Activated CD4-positive, alpha-beta T cell treated with anti-CD3 and anti-CD28 coated beads for 24 hours (primary cell): ENCODE results near the gene ARPC5.

Experiments
- DNase-seq, 2 donors: peaks; one replicate each; pipeline ENCODE4 v3.0.0-alpha.2; 2020; ENCODE audit warnings: low read depth in 2 of 2

Gene ARPC5

DNA sequence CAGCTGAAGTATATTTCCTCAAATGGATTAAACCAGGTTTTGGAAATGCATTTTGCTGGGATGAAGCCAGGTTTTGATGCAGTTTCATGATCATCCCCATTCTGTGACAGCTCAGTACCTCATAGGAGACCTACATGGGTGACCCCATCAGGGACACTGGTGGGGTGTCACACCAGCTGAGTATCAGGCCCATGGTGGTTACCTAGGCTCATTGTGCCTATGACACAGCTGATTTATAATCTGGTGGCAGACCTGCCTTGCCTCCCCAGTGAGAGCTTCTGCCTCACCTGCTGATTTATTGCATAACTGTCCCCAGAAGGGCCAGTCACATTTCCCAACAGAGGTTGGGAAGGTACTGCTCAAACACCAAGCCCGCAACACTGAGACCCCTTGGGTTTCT, 49.1 kb downstream of the ARPC5 start:
- no peak for DNase-seq

DNA sequence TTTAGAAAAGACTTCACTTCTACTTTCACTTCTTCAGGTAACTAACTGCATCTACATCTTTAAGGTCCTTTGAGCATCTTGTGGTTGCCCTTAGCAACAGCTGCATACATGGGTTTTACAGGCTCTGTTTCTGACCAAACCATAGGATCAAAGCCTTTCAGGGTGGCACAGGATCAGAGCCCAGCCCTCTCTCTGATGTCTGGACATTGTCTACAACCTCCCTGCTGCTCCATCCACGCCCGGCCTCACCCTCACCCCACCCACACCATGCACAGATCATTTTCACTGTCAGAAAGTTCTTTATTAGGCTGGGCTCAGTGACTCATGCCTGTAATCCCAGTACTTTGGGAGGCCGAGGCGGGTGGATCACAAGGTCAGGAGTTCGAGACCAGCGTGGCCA, 50.5 kb downstream of the ARPC5 start:
- DNase-seq: no peak

DNA sequence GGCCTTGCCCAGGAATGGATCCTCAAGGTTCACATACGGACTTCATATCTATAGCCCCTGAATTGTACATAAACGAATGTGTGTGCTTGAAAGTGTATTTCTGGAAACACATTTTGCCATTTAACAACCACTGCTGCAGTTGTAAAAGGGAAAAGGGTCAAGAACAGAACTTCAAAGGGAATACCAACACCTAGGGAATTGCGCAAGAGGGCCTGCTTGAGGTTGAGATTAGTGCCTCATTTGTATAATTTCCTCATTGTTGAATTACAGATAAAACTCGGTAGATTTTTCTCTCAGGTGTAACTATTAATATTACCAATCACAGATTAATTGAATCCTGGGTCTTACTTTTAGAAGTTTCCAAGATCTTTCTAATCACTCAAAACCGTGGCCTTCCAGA, 51.4 kb downstream of the ARPC5 start:
- DNase-seq: no peak

DNA sequence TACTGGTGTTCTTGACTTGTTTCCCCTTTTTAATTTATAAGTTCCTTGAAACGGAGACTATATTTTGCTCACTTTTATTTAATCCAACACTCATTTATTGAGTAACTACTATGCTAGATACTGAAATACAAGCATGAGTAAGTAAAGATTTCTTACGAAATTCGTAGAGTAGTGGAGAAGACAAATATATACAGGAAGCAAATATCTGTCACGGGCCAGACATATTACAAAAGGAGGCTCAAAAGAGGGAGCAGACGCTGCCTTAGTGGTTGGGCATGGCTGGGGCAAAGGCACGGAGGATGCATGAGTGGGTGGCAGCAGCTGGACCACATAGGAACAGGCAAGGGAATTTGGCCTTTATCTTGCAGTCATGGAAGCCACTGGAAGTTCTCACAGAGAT, 52.1 kb downstream of the ARPC5 start:
- no peak for DNase-seq

DNA sequence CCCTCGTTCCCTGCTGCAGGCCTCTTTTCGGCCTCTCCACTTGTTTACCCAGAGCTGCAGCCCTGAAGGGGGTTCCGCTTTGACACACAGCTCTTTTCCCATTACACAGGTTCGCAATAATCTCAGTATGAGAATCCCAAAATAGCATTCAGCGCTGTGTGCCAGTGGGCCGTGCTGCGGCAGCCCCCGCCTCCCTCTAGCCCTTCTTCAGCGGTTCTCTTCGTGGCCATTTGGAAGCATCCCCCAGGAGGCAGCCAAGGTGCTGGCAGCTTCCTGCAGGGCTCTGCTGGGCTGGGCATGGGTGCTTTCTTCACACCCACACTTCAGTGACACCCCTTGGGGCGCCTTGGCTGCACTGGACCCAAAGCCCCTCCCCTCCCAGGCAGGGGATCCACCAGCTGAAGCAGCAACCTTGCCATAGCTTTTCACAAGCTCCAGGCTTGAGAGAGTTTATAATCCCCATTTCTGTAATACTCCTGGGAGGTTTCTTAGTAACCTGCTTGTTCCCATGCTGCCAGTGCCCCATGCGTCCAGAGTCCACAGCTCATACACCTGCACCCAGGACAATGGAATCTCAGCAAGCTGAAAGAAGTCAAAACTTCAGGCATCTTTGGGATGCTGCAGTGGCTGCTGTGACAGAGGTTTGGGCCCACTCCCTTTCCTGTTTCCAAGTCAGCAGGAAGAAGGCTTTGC, 53.4 kb downstream of the ARPC5 start:
- no peak for DNase-seq

DNA sequence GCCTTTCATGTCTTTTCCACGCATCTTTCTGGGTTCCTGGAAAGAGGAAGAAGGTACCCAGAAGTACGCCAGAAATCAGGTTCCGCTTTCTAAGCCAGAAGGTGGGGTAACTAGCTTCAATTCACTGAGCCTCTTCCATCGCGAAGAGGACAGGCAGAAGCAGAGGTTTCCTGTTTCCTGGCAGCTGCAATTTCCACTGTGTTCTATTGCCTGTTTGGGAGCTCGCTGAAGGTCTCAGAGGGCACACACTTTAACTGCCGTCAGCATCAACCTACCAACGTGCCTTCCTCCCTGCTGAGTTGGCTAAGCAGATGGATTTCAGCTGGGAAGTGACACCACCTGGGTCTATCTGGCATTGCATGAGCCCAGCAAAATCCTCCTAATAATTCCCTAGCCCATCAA, 55.3 kb downstream of the ARPC5 start:
- no peak for DNase-seq

DNA sequence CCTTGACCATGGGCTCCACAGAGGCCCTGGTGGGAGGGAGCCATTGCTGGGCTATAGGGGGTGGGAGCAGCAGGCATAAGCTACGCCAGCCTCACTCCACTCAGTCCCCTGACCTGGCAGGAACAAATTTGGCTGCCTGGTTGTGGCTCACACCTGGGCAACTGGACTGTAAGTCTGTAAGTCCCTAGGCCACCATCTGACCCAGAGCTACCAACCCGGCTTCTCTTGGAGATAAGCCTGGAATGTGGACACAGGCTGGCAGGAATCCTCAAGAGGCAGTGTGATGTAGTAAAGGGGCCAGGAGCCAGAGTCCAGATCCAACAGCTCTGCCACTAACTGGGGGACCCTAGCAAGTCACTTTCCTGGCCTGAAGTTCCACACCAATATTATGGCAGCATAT, 56.7 kb downstream of the ARPC5 start:
- DNase-seq: no peak

DNA sequence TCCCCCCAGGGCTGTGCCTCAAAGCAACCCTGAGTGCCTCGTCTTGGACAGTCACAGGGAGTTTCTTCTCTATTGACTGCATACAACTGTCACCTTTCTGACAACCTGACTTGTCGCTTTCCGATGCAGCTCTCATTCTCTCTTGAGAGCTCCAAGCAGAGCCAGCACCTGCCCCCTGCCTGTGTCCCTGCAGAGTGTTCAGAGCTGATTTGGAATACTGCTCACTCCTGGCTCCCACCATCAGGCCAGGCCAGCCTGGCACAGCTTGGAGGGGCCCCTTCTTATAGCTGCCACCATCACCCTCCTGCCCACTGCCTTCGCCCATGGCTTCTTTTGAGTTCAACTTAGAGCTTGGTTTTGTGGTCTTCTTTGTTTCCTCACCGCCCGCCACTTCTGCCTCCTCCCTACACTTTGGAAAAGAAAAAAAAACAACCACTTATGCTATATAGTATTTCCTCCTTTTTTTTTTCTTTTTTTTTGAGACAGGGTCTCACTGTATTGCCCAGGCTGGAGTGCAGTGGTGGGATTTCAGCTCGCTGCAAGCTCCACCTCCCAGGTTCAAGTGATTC, 57.6 kb downstream of the ARPC5 start:
- DNase-seq: no peak

DNA sequence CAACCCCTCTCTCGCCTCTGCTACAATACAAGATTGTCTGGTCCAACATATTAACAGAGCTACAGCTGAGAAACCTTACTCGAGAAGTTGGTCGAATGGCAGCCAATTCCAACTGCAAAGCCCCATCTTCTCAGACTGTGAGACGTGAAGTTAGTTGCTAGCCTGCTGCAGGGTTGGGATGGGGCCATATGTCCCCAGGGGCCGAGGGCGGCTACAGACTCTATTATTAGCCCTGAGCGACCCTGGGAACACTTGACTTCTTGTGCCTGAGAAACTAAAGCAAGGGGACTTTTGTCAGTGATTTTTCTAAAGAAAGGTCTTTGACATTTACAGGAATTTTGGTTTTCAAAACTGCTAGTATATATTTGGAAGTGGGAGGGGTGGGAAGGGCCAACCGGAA, 59.0 kb downstream of the ARPC5 start:
- no peak for DNase-seq

DNA sequence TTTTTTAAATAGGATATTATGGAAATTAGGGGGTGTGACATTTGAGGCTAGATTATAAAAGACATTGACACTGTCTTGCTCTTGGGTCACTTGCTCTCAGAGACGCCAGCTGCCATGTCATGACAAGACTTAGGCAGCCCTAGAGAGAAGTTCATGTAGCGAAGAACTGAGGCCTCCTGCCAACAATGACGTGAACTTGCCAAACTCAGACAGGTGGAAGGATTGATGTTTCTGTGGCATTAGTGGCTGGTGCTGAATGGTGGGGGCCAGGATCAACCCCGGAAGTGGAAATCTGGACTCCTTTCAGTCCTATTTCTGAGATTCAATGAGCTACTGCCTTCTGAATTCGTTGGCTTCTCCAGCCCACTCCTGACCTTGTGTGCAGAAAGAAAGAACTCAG, 60.0 kb downstream of the ARPC5 start:
- no peak for DNase-seq

DNA sequence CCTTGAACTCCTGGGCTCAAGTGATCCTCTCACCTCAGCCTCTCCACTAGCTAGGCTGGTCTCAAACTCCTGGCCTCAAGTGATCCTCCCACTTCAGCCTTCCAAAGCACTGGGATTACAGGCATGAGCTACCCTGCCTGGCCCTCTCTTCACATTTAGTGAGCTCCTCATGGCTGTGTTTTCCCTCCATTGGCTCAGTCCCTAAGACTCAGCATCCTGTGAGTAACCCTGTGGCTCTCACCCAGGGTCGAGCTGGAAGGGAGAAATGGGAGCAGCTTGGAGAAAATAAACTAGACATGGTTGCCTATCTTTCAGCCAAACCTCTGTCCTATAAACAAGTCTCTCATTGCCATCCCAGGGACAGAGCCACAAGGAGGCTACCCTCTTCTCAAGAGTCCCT, 62.9 kb downstream of the ARPC5 start:
- no peak for DNase-seq

DNA sequence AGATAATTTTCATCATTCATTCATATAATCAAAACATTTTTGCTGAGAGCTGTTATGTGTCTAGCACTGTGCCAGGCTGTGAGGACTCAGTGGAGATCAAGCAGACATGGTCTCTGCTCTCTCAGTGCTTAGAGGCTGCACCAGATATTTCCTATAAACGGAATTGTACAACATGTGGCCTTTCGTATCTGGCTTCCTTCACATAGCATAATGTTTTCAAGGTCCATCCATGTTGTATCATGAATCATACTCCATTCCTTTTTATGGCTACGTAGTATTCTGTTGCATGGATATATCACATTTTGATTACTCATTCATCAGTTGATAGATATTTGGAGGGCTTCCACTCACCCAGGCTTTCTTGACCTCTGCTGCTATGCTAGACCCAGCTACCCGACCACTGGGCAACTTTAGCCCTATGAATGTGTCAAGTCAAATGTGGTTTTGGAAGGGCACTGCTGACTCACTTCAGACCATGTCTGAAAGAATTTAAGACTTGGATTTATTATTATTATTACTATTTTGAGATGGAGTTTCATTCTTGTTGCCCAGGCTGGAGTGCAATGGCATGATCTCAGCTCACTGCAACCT, 63.8 kb downstream of the ARPC5 start:
- DNase-seq: no peak
